ENCODE data around the gene DLGAP3. TPM values are rescaled to one million over a fixed set of nuclear protein-coding genes. Genes with fewer than 3 reads are reported as not detected.

Gene DLGAP3
- total RNA-seq, 2 donors from 2014 or later, result 0.14 to 7.1 TPM

DNA sequence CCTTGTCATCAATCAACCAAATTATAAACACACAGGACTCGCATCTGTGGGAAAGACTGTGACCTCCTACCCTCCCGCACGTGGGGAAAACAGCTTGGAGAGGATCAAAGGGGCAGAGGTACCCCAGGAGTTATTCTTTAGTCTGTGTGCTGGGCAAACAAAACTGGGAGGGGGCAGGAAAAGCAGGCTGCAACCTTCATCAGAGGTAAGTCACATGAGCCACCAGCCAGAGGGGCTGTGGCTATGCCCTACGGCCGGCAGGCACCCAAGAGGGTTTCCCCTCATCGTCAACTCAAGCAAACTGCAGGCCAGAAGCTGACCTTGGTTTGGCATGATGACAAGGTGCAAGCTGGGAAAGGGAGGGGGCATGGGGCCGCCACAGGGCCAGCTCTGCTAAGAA is 82.4 kb downstream of the DLGAP3 start:
- DNase-seq (ENCODE audit: low spot score), result no peak
- H3K36me3 ChIP-seq, result no peaks in the 10 kb centered on the region
- no peak overlapping the region for H3K4me3 ChIP-seq
- intact Hi-C loops (cut with DNase I), result no loop called here
- peaks cover 2% of the 10 kb centered on the region for H3K27me3 ChIP-seq (replicated peaks; ENCODE audit: insufficient read depth)
- peaks cover 5% of the 10 kb centered on the region for H3K4me1 ChIP-seq (replicated peaks)
- no peaks in the 10 kb centered on the region for H3K9me3 ChIP-seq
- WGBS, result 88% methylated on average over 7 of the region's 7 CpGs
- no peak overlapping the region for H3K27ac ChIP-seq
- TF ChIP-seq POLR2AphosphoS5 (IDR thresholded peaks at IDR 0.05) (no peak), POLR2A (IDR thresholded peaks at IDR 0.05) (no peak)
- TF ChIP-seq, protein P1, sequence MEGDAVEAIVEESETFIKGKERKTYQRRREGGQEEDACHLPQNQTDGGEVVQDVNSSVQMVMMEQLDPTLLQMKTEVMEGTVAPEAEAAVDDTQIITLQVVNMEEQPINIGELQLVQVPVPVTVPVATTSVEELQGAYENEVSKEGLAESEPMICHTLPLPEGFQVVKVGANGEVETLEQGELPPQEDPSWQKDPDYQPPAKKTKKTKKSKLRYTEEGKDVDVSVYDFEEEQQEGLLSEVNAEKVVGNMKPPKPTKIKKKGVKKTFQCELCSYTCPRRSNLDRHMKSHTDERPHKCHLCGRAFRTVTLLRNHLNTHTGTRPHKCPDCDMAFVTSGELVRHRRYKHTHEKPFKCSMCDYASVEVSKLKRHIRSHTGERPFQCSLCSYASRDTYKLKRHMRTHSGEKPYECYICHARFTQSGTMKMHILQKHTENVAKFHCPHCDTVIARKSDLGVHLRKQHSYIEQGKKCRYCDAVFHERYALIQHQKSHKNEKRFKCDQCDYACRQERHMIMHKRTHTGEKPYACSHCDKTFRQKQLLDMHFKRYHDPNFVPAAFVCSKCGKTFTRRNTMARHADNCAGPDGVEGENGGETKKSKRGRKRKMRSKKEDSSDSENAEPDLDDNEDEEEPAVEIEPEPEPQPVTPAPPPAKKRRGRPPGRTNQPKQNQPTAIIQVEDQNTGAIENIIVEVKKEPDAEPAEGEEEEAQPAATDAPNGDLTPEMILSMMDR (IDR thresholded peaks at IDR 0.05), result no peak

DNA sequence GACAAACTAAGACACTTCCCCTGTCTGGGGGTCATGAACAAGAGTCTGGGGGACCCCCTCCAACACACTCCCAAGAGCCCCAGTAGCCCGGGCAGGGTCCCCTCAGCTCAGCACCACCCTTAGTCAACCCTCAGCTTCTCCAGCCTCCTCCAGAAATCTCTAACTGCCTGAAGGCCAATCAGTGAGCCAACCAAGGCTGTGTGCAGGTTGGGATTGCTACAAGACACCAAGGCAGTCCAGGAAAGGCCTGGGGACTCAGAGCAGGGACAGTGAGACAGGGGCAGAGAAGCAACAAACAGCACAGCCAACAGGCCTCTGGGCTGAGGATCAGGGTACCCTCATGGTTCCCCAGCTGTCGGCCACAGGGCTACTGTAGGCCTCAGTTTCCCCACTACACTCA is 83.2 kb downstream of the DLGAP3 start:
- Histone ChIP-seq H3K27me3 (replicated peaks; ENCODE audit: insufficient read depth) (peaks cover 2% of the 10 kb centered on the region), H3K36me3 (no peaks in the 10 kb centered on the region), H3K27ac (no peak overlapping the region), H3K9me3 (no peaks in the 10 kb centered on the region), H3K4me3 (no peak overlapping the region), H3K4me1 (replicated peaks) (peaks cover 5% of the 10 kb centered on the region)
- intact Hi-C loops (cut with DNase I), result no loop called here
- TF ChIP-seq POLR2A (IDR thresholded peaks at IDR 0.05), result no peak
- no peak for DNase-seq (ENCODE audit: low spot score)
- WGBS, result 89% methylated on average over 2 of the region's 2 CpGs

DNA sequence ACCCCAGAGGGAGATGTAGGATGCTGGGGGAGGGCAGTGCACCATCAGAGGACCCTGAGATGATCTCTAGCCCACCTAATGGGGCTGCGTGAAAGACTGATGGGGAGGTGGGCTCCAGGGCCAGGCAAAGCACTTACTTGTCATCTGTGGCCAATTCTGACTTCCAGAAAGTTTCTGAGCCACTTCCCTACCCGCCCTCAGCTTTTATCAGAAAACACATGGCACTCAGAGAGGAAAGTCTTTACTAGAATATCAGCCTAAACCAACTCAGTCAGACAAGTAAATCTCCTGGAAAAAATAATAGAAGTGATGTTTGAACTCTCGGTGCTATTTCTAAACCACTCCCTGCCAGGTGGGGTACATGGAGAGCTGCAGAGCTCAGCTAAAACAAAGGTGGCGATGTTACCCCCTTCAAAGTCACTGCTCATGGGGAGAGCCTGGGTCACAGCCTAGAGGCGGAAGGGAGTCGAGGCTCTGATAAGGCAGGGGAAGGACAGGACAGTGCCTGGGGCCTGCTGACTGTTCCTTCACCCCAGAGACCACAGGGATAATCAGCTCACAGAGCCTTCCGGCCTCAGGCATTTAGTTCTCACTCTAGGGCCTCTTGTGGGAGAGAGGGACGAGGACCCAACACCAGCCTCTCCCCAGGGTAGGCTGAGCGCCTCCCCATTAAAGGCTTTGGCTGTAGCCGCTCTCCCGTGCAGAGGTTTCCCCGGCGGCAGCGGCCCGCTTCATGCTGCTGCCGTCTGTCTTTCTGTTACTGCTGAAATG is 84.1 kb downstream of the DLGAP3 start:
- Histone ChIP-seq H3K4me1 (replicated peaks) (no peaks in the 10 kb centered on the region), H3K27ac (no peak overlapping the region), H3K36me3 (no peaks in the 10 kb centered on the region), H3K4me3 (no peak overlapping the region), H3K27me3 (replicated peaks; ENCODE audit: insufficient read depth) (peaks cover 2% of the 10 kb centered on the region), H3K9me3 (no peaks in the 10 kb centered on the region)
- intact Hi-C loops (cut with DNase I), result no loop called here
- TF ChIP-seq POLR2AphosphoS5 (IDR thresholded peaks at IDR 0.05), result no peak
- TF ChIP-seq, protein P1 (IDR thresholded peaks at IDR 0.05), result no peak
- TF ChIP-seq POLR2A (IDR thresholded peaks at IDR 0.05), result no peak
- no peak for DNase-seq (ENCODE audit: low spot score)
- WGBS, result 87% methylated on average over 16 of the region's 16 CpGs

DNA sequence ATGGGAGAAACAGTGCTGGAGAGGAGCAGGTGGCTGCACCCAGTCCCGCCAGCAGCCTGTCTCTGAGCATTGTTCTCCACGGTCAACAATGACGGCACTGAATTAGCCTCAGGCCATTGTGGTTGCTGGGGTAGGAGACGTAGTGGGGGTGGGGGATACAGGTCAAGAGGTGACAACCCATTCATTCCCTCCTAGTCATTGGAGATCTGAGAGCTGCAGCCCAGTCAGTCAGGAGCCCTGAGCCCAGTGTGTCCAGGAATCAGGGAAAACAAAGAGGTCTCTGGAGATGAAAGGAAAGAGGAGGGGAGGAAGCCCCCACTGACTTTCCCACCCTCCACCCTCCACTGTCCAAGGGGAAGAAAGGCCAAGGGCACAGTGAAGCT is 85.2 kb downstream of the DLGAP3 start:
- Histone ChIP-seq H3K27me3 (replicated peaks; ENCODE audit: insufficient read depth) (peaks cover 2% of the 10 kb centered on the region), H3K4me3 (no peak overlapping the region), H3K27ac (no peak overlapping the region), H3K4me1 (replicated peaks) (no peaks in the 10 kb centered on the region), H3K9me3 (no peaks in the 10 kb centered on the region), H3K36me3 (no peaks in the 10 kb centered on the region)
- 71% methylated on average over 4 of the region's 4 CpGs for WGBS
- DNase-seq (ENCODE audit: low spot score), result no peak
- intact Hi-C loops (cut with DNase I), result no loop called here
- TF ChIP-seq POLR2A (IDR thresholded peaks at IDR 0.05) (no peak), POLR2AphosphoS5 (IDR thresholded peaks at IDR 0.05) (no peak)
- TF ChIP-seq, protein P1 (IDR thresholded peaks at IDR 0.05), result no peak

DNA sequence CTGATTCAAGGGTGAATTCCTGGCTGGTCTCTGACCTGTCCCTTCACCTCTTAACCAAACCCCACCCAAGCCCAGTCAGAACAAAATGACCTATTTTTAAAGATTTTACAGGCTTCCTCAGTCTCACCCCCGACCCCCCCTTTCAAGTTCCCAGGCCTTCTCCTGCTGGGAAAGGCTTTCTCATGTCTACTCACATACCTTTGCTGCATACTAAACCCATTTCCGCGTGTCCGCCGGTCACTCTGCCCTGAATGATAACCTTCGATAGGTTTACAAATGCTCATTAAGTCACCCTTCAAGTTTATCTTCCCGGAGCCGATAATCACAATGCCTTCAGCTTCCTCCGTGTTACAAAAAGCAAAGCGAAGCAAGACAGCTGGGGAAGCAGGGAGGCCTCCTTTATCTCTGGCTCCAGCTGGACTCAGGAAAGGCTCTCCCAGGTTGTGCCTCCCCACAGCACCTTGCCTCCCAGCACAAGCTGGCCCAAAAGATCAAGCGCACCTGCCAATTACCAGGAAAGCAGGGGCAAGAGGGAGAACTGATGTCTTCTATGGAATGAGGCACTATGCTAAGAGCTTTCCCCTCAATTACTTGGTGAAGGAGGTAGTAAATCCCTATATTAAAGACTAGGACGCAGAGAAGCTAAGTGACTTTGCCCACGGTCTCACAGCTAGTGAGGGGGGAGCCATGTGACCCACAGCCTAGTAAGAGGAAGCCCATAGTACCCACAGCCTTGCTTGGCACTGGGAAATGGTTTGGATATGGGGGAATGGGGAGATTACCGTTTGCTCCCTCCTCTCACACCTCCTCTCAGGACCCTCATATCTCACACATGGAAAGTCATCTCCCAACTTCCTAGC is 85.8 kb downstream of the DLGAP3 start:
- 71% methylated on average over 14 of the region's 14 CpGs for WGBS
- Histone ChIP-seq H3K9me3 (no peaks in the 10 kb centered on the region), H3K27me3 (replicated peaks; ENCODE audit: insufficient read depth) (peaks cover 2% of the 10 kb centered on the region), H3K4me1 (replicated peaks) (no peaks in the 10 kb centered on the region), H3K36me3 (no peaks in the 10 kb centered on the region), H3K27ac (no peak overlapping the region), H3K4me3 (no peak overlapping the region)
- intact Hi-C loops (cut with DNase I), result no loop called here
- TF ChIP-seq POLR2A (IDR thresholded peaks at IDR 0.05) (no peak), POLR2AphosphoS5 (IDR thresholded peaks at IDR 0.05) (no peak)
- TF ChIP-seq, protein P1 (IDR thresholded peaks at IDR 0.05), result no peak
- DNase-seq (ENCODE audit: low spot score), result no peak

Measured in prostate gland (tissue), 2 donors.